HT-29 (cell line): ENCODE results near the gene IGLL5. TPM values are rescaled to one million over a fixed set of nuclear protein-coding genes. Genes with fewer than 3 reads are reported as not detected.

ENCODE experiments used
- DNase-seq: peaks from one replicate; pipeline ENCODE4 v3.0.0-alpha.2; 2015; ENCODE audit warnings: low spot score
- small RNA-seq: library from RNA; depleted of rRNA; stranded (forward); fragments of <200 nt; gene quantifications from one replicate; pipeline ENCODE3, GENCODE V24; 2014
- total RNA-seq: library from RNA; depleted of rRNA; stranded (reverse); fragments of >200 nt; shearing (Covaris generic); gene quantifications from 2 replicates; pipeline ENCODE4 v1.2.3, GENCODE V29; 2014; rRNA removed

Gene IGLL5
- total RNA-seq, 1 experiment from 2014 or later, result not detected

GRCh38 chr22:22938672-22939587 is 51.3 kb downstream of the IGLL5 start:
- no peak for DNase-seq

- no peak for DNase-seq
Measured at GRCh38 chr22:22939588-22940368, 52.2 kb downstream of the IGLL5 start.

GRCh38 chr22:22940961-22941605 is 53.5 kb downstream of the IGLL5 start:
- DNase-seq, result no peak

- DNase-seq, result no peak
Measured at GRCh38 chr22:22941831-22942510, 54.4 kb downstream of the IGLL5 start.

- peak; percentile 68 for DNase-seq
Measured at GRCh38 chr22:22942511-22943329, 55.1 kb downstream of the IGLL5 start.

- no peak for DNase-seq
Measured at GRCh38 chr22:22943521-22944267, 56.1 kb downstream of the IGLL5 start.

GRCh38 chr22:22944268-22944985 is 56.8 kb downstream of the IGLL5 start:
- DNase-seq, result no peak

GRCh38 chr22:22945195-22945594 is 57.6 kb downstream of the IGLL5 start:
- DNase-seq, result no peak

Small RNA genes lying within 50 kb of the gene (small RNA-seq; reads per million reads assigned to genes)
- gene IGLC4 (not detected), gene IGLC5 (not detected), gene IGLJ1 (not detected), gene IGLJ2 (not detected), gene IGLJ3 (not detected), gene IGLJ4 (not detected), gene IGLJ5 (not detected), gene IGLJ6 (not detected), gene IGLJ7 (not detected), gene IGLV2-5 (not detected), gene IGLV3-2 (not detected), gene IGLV3-4 (not detected), gene IGLV3-6 (not detected), gene IGLV3-7 (not detected), gene MIR5571 (not detected)

Other genes with a start within 250 kb of the IGLL5 start
- not detected in 2 replicates for gene GGTLC2, start 243.2 kb upstream of the IGLL5 start, total RNA-seq
- gene GNAZ, start 182.7 kb downstream of the IGLL5 start, total RNA-seq, result 3.1 and 6.0 TPM in 2 replicates